Endothelial cell (in vitro differentiated cells): ENCODE results near the gene ARHGEF40. TPM values are rescaled to one million over a fixed set of nuclear protein-coding genes. Genes with fewer than 3 reads are reported as not detected.
A peak's percentile ranks its signal among the peaks of the same experiment; 100 is the strongest.

Experiments
- DNase-seq: peaks from one replicate; pipeline ENCODE4 v3.0.0; 2021; ENCODE audit warnings: low spot score
- H3K27ac Mint-ChIP-seq: one replicate; pipeline ENCODE4 v1.8.0; 2021; ENCODE audit warnings: mixed read lengths, inconsistent platforms; ENCODE audit not compliant: unreplicated experiment
- H3K27me3 Mint-ChIP-seq: one replicate; pipeline ENCODE4 v1.8.0; 2021; ENCODE audit warnings: mild to moderate bottlenecking, moderate library complexity, mixed read lengths, inconsistent platforms; ENCODE audit not compliant: unreplicated experiment
- H3K36me3 Mint-ChIP-seq: one replicate; pipeline ENCODE4 v1.8.0; 2021; ENCODE audit warnings: mild to moderate bottlenecking, low read depth, mixed read lengths, inconsistent platforms; ENCODE audit not compliant: unreplicated experiment
- H3K4me1 Mint-ChIP-seq: one replicate; pipeline ENCODE4 v1.8.0; 2021; ENCODE audit warnings: mild to moderate bottlenecking, mixed read lengths, inconsistent platforms; ENCODE audit not compliant: unreplicated experiment
- H3K4me3 Mint-ChIP-seq: one replicate; pipeline ENCODE4 v1.8.0; 2021; ENCODE audit warnings: mild to moderate bottlenecking, mixed read lengths, inconsistent platforms; ENCODE audit not compliant: unreplicated experiment
- H3K9me3 Mint-ChIP-seq: one replicate; pipeline ENCODE4 v1.8.0; 2021; ENCODE audit warnings: mixed read lengths, inconsistent platforms; ENCODE audit not compliant: unreplicated experiment
- total RNA-seq: library from RNA; stranded (reverse); fragmentation: NEBNext Ultra II Directional; extraction: Animal tissue kit (Norgen Biotek cat#: 25700); gene quantifications from one replicate; pipeline ENCODE4 v1.2.1, GENCODE V29; 2021; ENCODE audit not compliant: unreplicated experiment
- TF ChIP-seq, protein P1 (sequence below): fragments of 200-600 bp; sonication (generic); IDR thresholded peaks from one replicate; pipeline ENCODE4 v1.5.0; 2021; ENCODE audit warnings: antibody characterized with exemption; ENCODE audit not compliant: unreplicated experiment

ARHGEF40 gene
- total RNA-seq, 1 donor from 2014 or later, result 12.5 TPM

DNA sequence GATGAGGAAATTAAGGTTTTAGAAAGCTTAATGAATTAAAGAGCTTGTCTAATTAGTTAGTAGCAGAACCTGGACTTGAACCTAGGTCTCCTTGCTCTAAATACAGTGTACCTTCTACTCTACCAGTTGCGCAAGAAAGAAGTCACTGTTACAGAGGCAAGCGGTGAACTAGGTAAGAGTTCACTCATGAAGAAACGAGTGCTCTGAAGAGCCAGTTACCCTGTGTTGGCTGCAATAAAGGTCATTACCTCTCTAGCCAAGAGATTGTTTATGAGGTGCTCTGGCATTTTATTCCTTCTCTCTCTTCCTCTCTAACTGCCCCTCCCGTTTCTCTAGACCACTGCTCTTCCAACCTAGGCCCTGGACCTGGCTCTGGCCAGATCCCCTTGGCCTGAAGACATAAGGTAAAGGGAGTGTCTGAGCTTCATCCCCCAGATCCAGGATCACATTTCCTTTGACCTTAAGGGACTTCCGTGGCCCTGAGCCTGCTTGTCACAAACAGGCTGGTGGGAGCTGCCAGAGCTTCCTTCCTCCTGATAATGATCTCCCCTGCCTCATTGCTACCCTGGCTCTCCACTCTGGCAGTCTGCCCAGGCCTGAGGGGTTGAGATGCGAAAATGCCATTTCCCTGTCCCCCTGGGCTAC is 26.0 kb upstream of the ARHGEF40 start:
- Mint-ChIP-seq H3K36me3 (no peaks in the 10 kb centered on the region), H3K27me3 (peaks cover 11% of the 10 kb centered on the region), H3K27ac (peak overlapping the region; percentile 38), H3K4me1 (peaks cover 34% of the 10 kb centered on the region), H3K9me3 (no peaks in the 10 kb centered on the region), H3K4me3 (no peak overlapping the region)
- DNase-seq, result no peak
- TF ChIP-seq, protein P1, sequence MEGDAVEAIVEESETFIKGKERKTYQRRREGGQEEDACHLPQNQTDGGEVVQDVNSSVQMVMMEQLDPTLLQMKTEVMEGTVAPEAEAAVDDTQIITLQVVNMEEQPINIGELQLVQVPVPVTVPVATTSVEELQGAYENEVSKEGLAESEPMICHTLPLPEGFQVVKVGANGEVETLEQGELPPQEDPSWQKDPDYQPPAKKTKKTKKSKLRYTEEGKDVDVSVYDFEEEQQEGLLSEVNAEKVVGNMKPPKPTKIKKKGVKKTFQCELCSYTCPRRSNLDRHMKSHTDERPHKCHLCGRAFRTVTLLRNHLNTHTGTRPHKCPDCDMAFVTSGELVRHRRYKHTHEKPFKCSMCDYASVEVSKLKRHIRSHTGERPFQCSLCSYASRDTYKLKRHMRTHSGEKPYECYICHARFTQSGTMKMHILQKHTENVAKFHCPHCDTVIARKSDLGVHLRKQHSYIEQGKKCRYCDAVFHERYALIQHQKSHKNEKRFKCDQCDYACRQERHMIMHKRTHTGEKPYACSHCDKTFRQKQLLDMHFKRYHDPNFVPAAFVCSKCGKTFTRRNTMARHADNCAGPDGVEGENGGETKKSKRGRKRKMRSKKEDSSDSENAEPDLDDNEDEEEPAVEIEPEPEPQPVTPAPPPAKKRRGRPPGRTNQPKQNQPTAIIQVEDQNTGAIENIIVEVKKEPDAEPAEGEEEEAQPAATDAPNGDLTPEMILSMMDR, result no peak

DNA sequence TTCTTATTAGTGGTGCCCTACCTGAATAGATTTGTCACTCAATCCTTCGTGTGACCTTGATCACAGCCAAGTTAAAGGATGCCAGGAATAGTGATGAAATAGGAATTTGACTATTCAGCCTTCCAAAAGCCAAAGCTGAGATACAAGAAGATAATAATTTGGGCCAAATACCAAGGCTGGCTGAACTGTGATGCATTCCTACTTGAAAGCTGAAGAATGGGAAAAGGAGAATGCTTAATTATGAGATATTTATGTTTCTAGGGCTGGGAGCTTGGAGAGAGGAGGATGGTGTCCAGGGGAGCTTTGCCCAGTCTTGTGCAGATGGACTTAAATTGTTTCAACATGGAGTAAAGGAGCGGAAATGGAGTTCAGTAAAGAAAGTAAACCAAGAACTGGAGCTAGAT is 22.7 kb upstream of the ARHGEF40 start:
- TF ChIP-seq, protein P1, result no peak
- no peak for DNase-seq
- H3K27ac Mint-ChIP-seq, result no peak overlapping the region
- H3K4me1 Mint-ChIP-seq, result peaks cover 19% of the 10 kb centered on the region
- peaks cover 9% of the 10 kb centered on the region for H3K27me3 Mint-ChIP-seq
- no peak overlapping the region for H3K4me3 Mint-ChIP-seq
- no peaks in the 10 kb centered on the region for H3K36me3 Mint-ChIP-seq
- H3K9me3 Mint-ChIP-seq, result no peaks in the 10 kb centered on the region

DNA sequence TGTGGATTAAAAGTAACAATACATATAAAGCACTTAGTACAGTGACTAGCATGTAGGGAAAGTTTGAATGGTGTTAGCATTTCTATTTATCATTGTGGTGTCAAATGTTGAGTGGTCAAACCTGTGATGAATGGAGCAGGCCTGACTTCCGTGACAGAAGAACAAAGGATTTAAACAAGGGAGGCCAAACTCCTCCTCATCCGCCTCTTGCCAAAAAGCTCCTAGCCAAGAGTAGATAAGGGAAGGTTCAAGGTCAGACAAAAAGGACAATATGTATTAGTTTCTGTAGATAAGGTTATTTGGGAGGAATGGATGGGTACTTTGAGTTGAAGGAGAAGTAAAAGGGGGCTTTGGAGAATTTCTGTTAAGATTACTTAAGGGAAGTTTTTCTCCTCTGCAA is 21.5 kb upstream of the ARHGEF40 start:
- Mint-ChIP-seq H3K9me3 (no peaks in the 10 kb centered on the region), H3K27ac (no peak overlapping the region), H3K4me3 (no peak overlapping the region), H3K36me3 (no peaks in the 10 kb centered on the region), H3K4me1 (peaks cover 10% of the 10 kb centered on the region), H3K27me3 (peaks cover 5% of the 10 kb centered on the region)
- TF ChIP-seq, protein P1, result no peak
- no peak for DNase-seq

DNA sequence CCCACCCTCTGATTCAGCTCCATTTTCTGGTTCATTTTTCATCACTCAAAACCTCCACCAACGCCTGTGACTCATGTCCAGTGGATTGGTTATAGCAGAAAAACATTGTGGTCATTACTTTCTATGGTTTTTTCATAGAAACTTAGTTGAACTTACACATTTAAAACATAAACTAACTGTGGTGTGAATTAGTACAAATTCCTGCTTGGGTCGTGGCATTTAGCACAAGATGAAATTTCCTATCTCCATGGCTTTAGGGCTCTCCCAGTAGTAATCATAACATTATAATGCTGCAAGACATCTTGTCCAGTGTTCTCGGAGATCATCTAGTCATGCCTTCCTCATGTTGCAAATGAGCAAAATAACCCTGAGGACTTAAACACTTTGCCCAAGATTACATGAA is 20.8 kb upstream of the ARHGEF40 start:
- H3K27me3 Mint-ChIP-seq, result peaks cover 5% of the 10 kb centered on the region
- peaks cover 8% of the 10 kb centered on the region for H3K4me1 Mint-ChIP-seq
- H3K27ac Mint-ChIP-seq, result no peak overlapping the region
- no peak overlapping the region for H3K4me3 Mint-ChIP-seq
- no peaks in the 10 kb centered on the region for H3K36me3 Mint-ChIP-seq
- no peaks in the 10 kb centered on the region for H3K9me3 Mint-ChIP-seq
- DNase-seq, result no peak
- TF ChIP-seq, protein P1, result no peak

- no peaks in the 10 kb centered on the region for H3K9me3 Mint-ChIP-seq
Observed at GRCh38 chr14:21050597-21050996, 19.5 kb upstream of the ARHGEF40 start.

More at GRCh38 chr14:21050597-21050996, 19.5 kb upstream of the ARHGEF40 start:
- Mint-ChIP-seq H3K4me1 (no peaks in the 10 kb centered on the region), H3K27me3 (peaks cover 3% of the 10 kb centered on the region), H3K36me3 (no peaks in the 10 kb centered on the region), H3K4me3 (no peak overlapping the region), H3K27ac (no peak overlapping the region)
- DNase-seq, result no peak
- TF ChIP-seq, protein P1, result no peak
